Hepatocyte (in vitro differentiated cells): ENCODE measurements around the gene MRPS15. TPM values are rescaled to one million over a fixed set of nuclear protein-coding genes. Genes with fewer than 3 reads are reported as not detected.

ENCODE experiments used
- DNase-seq: peaks from one replicate; pipeline ENCODE4 v3.0.0-alpha.2; 2016; ENCODE audit warnings: low spot score
- H2AFZ ChIP-seq: fragments of 200-600 bp; sonication (generic); 2 replicates; pipeline ENCODE4 v1.6.0; 2016; ENCODE audit warnings: antibody characterized with exemption, mild to moderate bottlenecking
- H3K27ac ChIP-seq: fragments of 200-600 bp; sonication (generic); 2 replicates; pipeline ENCODE4 v1.5.1; 2016; ENCODE audit warnings: mild to moderate bottlenecking
- H3K27me3 ChIP-seq: fragments of 200-600 bp; sonication (generic); 2 replicates; pipeline ENCODE4 v1.6.1; 2016
- H3K36me3 ChIP-seq: fragments of 200-600 bp; sonication (generic); replicated peaks from 2 replicates; pipeline ENCODE4 v1.5.1; 2016; ENCODE audit warnings: low read depth; ENCODE audit not compliant: insufficient read depth
- H3K4me1 ChIP-seq: fragments of 200-600 bp; sonication (generic); 2 replicates; pipeline ENCODE4 v1.5.1; 2016; ENCODE audit warnings: mild to moderate bottlenecking, moderate library complexity; ENCODE audit not compliant: insufficient read depth
- H3K4me2 ChIP-seq: fragments of 200-600 bp; sonication (generic); 2 replicates; pipeline ENCODE4 v1.6.0; 2016
- H3K4me3 ChIP-seq: fragments of 200-600 bp; sonication (generic); 2 replicates; pipeline ENCODE4 v1.5.1; 2016; ENCODE audit warnings: mild to moderate bottlenecking
- H3K79me2 ChIP-seq: fragments of 200-600 bp; sonication (generic); 2 replicates; pipeline ENCODE4 v1.6.0; 2017; ENCODE audit warnings: mild to moderate bottlenecking
- H3K9me2 ChIP-seq: fragments of 200-600 bp; sonication (generic); replicated peaks from 2 replicates; pipeline ENCODE4 v1.6.0; 2017; ENCODE audit warnings: mild to moderate bottlenecking; ENCODE audit not compliant: insufficient read depth
- H3K9me3 ChIP-seq: fragments of 200-600 bp; sonication (generic); 2 replicates; pipeline ENCODE4 v1.5.1; 2016; ENCODE audit warnings: low read depth, mild to moderate bottlenecking
- H4K20me1 ChIP-seq: fragments of 200-600 bp; sonication (generic); 2 replicates; pipeline ENCODE4 v1.6.0; 2016; ENCODE audit warnings: mild to moderate bottlenecking; ENCODE audit not compliant: insufficient read depth, poor library complexity, severe bottlenecking
- EZH2 ChIP-seq: fragments of 200-600 bp; sonication (generic); IDR thresholded peaks from 2 replicates; pipeline ENCODE4 v1.6.1; 2016; ENCODE audit warnings: antibody characterized with exemption, mild to moderate bottlenecking, borderline replicate concordance
- EZH2phosphoT487 ChIP-seq: fragments of 200-600 bp; sonication (generic); IDR thresholded peaks from one replicate; pipeline ENCODE4 v1.6.1; 2018; ENCODE audit warnings: antibody characterized with exemption, mild to moderate bottlenecking, low read depth, moderate library complexity; ENCODE audit not compliant: unreplicated experiment, severe bottlenecking
- WGBS: methylation state at CpG from one replicate; pipeline ENCODE4 v1.1.6; 2016; ENCODE audit warnings: low lambda C conversion rate; ENCODE audit errors: missing lambda C conversion rate; 5-methylcytosine and 5-hydroxymethylcytosine counted together
- polyA plus RNA-seq: library from polyadenylated mRNA; unstranded; fragments of >200 nt; fragmentation: Nextera tagmentation; extraction: Ambion mirVana; gene quantifications from 2 replicates; pipeline ENCODE4 v1.2.1, GENCODE V29; 2016
- total RNA-seq: library from RNA; depleted of rRNA; stranded (reverse); fragments of >200 nt; gene quantifications from 2 replicates; pipeline ENCODE4 v1.2.3, GENCODE V29; 2014
- TF ChIP-seq, protein P1 (sequence below): fragments of 200-600 bp; sonication (generic); IDR thresholded peaks from 2 replicates; pipeline ENCODE4 v1.5.1; 2016; ENCODE audit warnings: antibody characterized with exemption, mild to moderate bottlenecking; ENCODE audit not compliant: poor library complexity

The MRPS15 gene
- total and polyA plus RNA-seq, 2 experiments from 2014 or later = 63.2 to 127 TPM

DNA sequence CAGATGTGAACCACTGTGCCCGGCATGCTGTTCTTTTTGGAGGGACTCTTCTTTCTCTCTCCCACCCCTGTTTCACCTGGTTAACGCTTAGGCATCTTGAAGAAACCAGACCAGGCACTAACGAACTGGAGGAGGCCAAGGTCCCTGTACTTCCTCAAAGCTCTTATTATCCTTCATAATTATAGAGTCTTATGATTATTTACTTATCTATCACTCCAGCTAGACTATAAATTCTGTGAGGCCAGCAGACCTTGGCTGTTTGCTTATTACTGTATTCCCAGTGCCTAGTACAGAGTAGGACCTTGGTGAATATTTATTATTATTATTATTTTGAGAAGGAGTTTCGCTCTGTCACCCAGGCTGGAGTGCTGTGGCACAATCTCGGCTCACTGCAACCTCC lies 12.8 kb upstream of the MRPS15 start:
- no peak overlapping the region for H3K4me2 ChIP-seq
- no peak overlapping the region for H3K27ac ChIP-seq
- peaks cover 8% of the 10 kb centered on the region for H3K4me1 ChIP-seq
- no peak for DNase-seq
- H3K9me2 ChIP-seq = no peaks in the 10 kb centered on the region
- H2AFZ ChIP-seq = no peak overlapping the region
- H3K9me3 ChIP-seq = no peaks in the 10 kb centered on the region
- no peak overlapping the region for H3K4me3 ChIP-seq
- H3K36me3 ChIP-seq = no peaks in the 10 kb centered on the region
- 92% methylated on average over 5 of the region's 5 CpGs for WGBS
- H3K79me2 ChIP-seq = no peaks in the 10 kb centered on the region
- H4K20me1 ChIP-seq = no peaks in the 10 kb centered on the region
- TF ChIP-seq EZH2 (no peak), EZH2phosphoT487 (no peak)
- TF ChIP-seq, protein P1, sequence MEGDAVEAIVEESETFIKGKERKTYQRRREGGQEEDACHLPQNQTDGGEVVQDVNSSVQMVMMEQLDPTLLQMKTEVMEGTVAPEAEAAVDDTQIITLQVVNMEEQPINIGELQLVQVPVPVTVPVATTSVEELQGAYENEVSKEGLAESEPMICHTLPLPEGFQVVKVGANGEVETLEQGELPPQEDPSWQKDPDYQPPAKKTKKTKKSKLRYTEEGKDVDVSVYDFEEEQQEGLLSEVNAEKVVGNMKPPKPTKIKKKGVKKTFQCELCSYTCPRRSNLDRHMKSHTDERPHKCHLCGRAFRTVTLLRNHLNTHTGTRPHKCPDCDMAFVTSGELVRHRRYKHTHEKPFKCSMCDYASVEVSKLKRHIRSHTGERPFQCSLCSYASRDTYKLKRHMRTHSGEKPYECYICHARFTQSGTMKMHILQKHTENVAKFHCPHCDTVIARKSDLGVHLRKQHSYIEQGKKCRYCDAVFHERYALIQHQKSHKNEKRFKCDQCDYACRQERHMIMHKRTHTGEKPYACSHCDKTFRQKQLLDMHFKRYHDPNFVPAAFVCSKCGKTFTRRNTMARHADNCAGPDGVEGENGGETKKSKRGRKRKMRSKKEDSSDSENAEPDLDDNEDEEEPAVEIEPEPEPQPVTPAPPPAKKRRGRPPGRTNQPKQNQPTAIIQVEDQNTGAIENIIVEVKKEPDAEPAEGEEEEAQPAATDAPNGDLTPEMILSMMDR = no peak
- H3K27me3 ChIP-seq = no peaks in the 10 kb centered on the region

DNA sequence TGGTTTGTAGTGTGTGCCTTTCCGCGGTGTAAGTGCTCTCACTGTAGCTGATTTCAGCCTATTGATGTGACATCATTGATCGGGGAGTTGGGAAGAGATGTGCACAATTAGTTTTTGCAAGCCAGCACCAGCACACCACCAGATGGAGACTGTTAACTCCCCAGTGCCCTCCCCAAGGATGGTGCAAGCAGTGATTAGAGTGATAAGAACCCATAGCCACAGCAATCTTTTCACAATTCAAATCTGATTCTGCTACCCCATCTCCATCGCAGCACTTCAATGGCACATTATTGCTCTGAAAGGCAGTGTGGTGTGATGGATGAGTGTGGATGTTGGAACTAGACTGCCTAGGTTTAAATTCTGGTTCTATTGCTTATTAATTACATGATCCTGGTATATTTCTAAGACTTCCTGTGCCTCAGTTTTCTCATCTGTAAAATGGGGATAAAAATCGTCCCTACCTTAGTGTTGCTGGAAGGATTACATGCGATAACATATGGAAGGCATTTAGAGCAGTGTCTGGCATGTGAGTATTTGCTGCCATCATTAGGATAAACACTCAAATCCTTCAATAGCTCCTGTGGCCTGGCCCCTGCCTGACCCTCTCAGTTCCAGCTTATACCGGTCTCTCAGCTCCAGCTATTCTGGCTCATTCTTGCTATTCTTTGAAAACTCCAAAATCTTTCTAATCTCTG lies 11.9 kb upstream of the MRPS15 start:
- TF ChIP-seq, protein P1 = no peak
- no peak for TF ChIP-seq EZH2phosphoT487
- no peak for TF ChIP-seq EZH2
- Histone ChIP-seq H3K4me1 (no peaks in the 10 kb centered on the region), H4K20me1 (no peaks in the 10 kb centered on the region), H3K79me2 (no peaks in the 10 kb centered on the region), H3K27me3 (no peaks in the 10 kb centered on the region), H3K9me3 (no peaks in the 10 kb centered on the region), H3K4me2 (no peak overlapping the region), H2AFZ (no peak overlapping the region), H3K4me3 (no peak overlapping the region), H3K36me3 (no peaks in the 10 kb centered on the region), H3K27ac (no peak overlapping the region), H3K9me2 (no peaks in the 10 kb centered on the region)
- WGBS = 86% methylated on average over 7 of the region's 7 CpGs
- DNase-seq = no peak

DNA sequence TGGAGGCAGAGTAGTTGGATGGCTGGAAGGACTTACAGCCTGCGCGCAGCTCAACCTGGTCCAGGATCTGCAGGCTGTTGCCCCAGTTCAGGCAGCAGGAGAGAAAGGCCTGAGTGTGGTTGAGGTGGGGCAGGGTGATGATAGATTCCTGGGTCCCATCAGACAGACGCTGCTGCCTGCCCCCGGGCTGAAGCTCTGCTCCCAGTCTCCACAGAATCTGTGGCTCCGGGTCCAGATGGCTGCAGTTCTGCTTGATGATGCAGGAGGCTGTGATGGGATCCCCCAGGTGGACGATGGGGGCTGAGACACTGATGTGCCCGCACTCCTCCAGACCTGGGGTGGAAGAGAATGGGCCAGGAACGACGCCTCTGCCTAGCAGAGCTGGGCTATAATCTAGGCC lies 11.2 kb upstream of the MRPS15 start:
- Histone ChIP-seq H3K36me3 (no peaks in the 10 kb centered on the region), H3K27ac (no peak overlapping the region), H2AFZ (no peak overlapping the region), H3K4me1 (no peaks in the 10 kb centered on the region), H3K79me2 (no peaks in the 10 kb centered on the region), H3K9me2 (no peaks in the 10 kb centered on the region), H3K9me3 (no peaks in the 10 kb centered on the region), H3K4me3 (no peak overlapping the region), H3K4me2 (no peak overlapping the region), H4K20me1 (no peaks in the 10 kb centered on the region), H3K27me3 (no peaks in the 10 kb centered on the region)
- 70% methylated on average over 9 of the region's 9 CpGs for whole genome bisulfite sequencing
- no peak for TF ChIP-seq EZH2
- TF ChIP-seq EZH2phosphoT487 = no peak
- TF ChIP-seq, protein P1 = no peak
- no peak for DNase-seq

DNA sequence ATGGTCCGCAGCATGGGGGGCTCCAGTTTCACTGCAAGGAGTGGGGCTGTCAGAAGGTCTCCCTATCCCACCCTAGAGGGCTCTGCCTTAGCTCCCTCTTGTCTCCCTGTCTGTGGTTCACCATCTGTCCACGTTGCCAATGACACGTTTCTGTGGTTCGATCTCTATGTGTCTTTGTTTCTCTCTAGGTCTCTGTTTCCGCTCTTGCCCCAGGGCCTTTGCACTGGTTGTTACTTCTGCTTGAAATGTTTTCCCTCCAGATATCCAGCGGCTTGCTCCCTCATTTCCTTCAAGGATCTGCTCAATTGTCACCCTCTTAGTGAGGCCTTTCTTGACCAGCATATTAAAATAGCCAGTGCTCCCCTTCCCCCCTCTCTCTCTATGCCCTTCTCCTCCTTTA lies 8.5 kb upstream of the MRPS15 start:
- Histone ChIP-seq H3K4me3 (no peak overlapping the region), H4K20me1 (no peaks in the 10 kb centered on the region), H3K79me2 (no peaks in the 10 kb centered on the region), H2AFZ (no peak overlapping the region), H3K9me2 (no peaks in the 10 kb centered on the region), H3K4me1 (no peaks in the 10 kb centered on the region), H3K4me2 (no peak overlapping the region), H3K36me3 (no peaks in the 10 kb centered on the region), H3K27me3 (no peaks in the 10 kb centered on the region), H3K9me3 (no peaks in the 10 kb centered on the region), H3K27ac (no peak overlapping the region)
- no peak for TF ChIP-seq EZH2
- WGBS = 90% methylated on average over 6 of the region's 6 CpGs
- no peak for DNase-seq
